IPS-20b (cell line): Measurements from ENCODE around the gene TPSB2.
"Not testable (repeated sequence)": the region's sequence is repeated elsewhere in the genome, so short reads cannot be mapped to it uniquely, and the experiment has no call there.

Experiments used
- H3K27ac ChIP-seq: one replicate; pipeline ENCODE4 v1.5.1; 2013; ENCODE audit warnings: low read length
- H3K27me3 ChIP-seq: 2 replicates; pipeline ENCODE4 v1.6.1; 2013; ENCODE audit warnings: mild to moderate bottlenecking, low read length, inconsistent platforms; ENCODE audit not compliant: insufficient read depth
- H3K36me3 ChIP-seq: 2 replicates; pipeline ENCODE4 v1.6.1; 2013; ENCODE audit warnings: low read depth, mild to moderate bottlenecking, inconsistent platforms, low read length, moderate library complexity; ENCODE audit not compliant: insufficient read depth
- H3K4me1 ChIP-seq: 2 replicates; pipeline ENCODE4 v1.6.1; 2013; ENCODE audit warnings: mild to moderate bottlenecking, control low read depth, inconsistent platforms, low read length, moderate library complexity; ENCODE audit not compliant: insufficient read depth
- H3K4me3 ChIP-seq: 2 replicates; pipeline ENCODE4 v1.5.1; 2013; ENCODE audit warnings: mild to moderate bottlenecking, low read length, inconsistent platforms
- H3K9ac ChIP-seq: 2 replicates; pipeline ENCODE4 v1.6.1; 2013; ENCODE audit warnings: low read depth, mild to moderate bottlenecking, inconsistent platforms, low read length, moderate library complexity
- H3K9me3 ChIP-seq: 2 replicates; pipeline ENCODE4 v1.6.1; 2013; ENCODE audit warnings: mild to moderate bottlenecking, low read depth, low read length, inconsistent platforms; ENCODE audit not compliant: insufficient read depth

Gene TPSB2

GRCh38 chr16:1200014-1200627 lies 29.9 kb downstream of the TPSB2 start:
- Histone ChIP-seq H3K9me3 (no peaks in the 10 kb centered on the region), H3K27ac (no peak overlapping the region), H3K4me3 (no peak overlapping the region), H3K27me3 (no peaks in the 10 kb centered on the region), H3K36me3 (no peaks in the 10 kb centered on the region), H3K9ac (no peak overlapping the region), H3K4me1 (no peaks in the 10 kb centered on the region)

GRCh38 chr16:1199347-1200013 lies 30.5 kb downstream of the TPSB2 start:
- Histone ChIP-seq H3K9me3 (no peaks in the 10 kb centered on the region), H3K4me3 (no peak overlapping the region), H3K27me3 (no peaks in the 10 kb centered on the region), H3K9ac (no peak overlapping the region), H3K36me3 (no peaks in the 10 kb centered on the region), H3K27ac (no peak overlapping the region), H3K4me1 (no peaks in the 10 kb centered on the region)

GRCh38 chr16:1198671-1199346 lies 31.2 kb downstream of the TPSB2 start:
- not testable (repeated sequence) for H3K4me3 ChIP-seq, H3K27ac ChIP-seq, H3K27me3 ChIP-seq, H3K4me1 ChIP-seq, H3K9me3 ChIP-seq, H3K9ac ChIP-seq, H3K36me3 ChIP-seq

GRCh38 chr16:1198194-1198593 lies 31.8 kb downstream of the TPSB2 start:
- Histone ChIP-seq H3K9ac (no peak overlapping the region), H3K27me3 (no peaks in the 10 kb centered on the region), H3K36me3 (no peaks in the 10 kb centered on the region), H3K4me1 (no peaks in the 10 kb centered on the region), H3K27ac (no peak overlapping the region), H3K9me3 (no peaks in the 10 kb centered on the region), H3K4me3 (no peak overlapping the region)

- H3K9ac ChIP-seq: no peak overlapping the region
- H3K4me3 ChIP-seq: no peak overlapping the region
- H3K27ac ChIP-seq: no peak overlapping the region
- no peaks in the 10 kb centered on the region for H3K36me3 ChIP-seq
- no peaks in the 10 kb centered on the region for H3K27me3 ChIP-seq
- no peaks in the 10 kb centered on the region for H3K9me3 ChIP-seq
- no peaks in the 10 kb centered on the region; the same call in 1 of the 2 replicates for H3K4me1 ChIP-seq
These were observed 32.6 kb downstream of the TPSB2 start for GRCh38 chr16:1197237-1197866.

GRCh38 chr16:1196494-1196893 lies 33.5 kb downstream of the TPSB2 start:
- Histone ChIP-seq H3K9ac (no peak overlapping the region), H3K36me3 (no peaks in the 10 kb centered on the region), H3K27me3 (no peaks in the 10 kb centered on the region), H3K9me3 (no peaks in the 10 kb centered on the region), H3K27ac (no peak overlapping the region), H3K4me3 (no peak overlapping the region), H3K4me1 (no peaks in the 10 kb centered on the region; the same call in 1 of the 2 replicates)

- Histone ChIP-seq H3K4me1 (no peaks in the 10 kb centered on the region; the same call in 1 of the 2 replicates), H3K9ac (no peak overlapping the region), H3K9me3 (no peaks in the 10 kb centered on the region), H3K27me3 (no peaks in the 10 kb centered on the region), H3K4me3 (no peak overlapping the region), H3K36me3 (no peaks in the 10 kb centered on the region), H3K27ac (no peak overlapping the region)
These were observed 34.7 kb downstream of the TPSB2 start for GRCh38 chr16:1195393-1195666.

GRCh38 chr16:1194665-1195392 lies 35.2 kb downstream of the TPSB2 start:
- H3K36me3 ChIP-seq: no peaks in the 10 kb centered on the region
- H3K4me1 ChIP-seq: no peaks in the 10 kb centered on the region; the same call in 1 of the 2 replicates
- H3K27ac ChIP-seq: no peak overlapping the region
- H3K9me3 ChIP-seq: no peaks in the 10 kb centered on the region
- no peak overlapping the region for H3K4me3 ChIP-seq
- no peaks in the 10 kb centered on the region for H3K27me3 ChIP-seq
- no peak overlapping the region for H3K9ac ChIP-seq

GRCh38 chr16:1193825-1194581 lies 36.0 kb downstream of the TPSB2 start:
- Histone ChIP-seq H3K27ac (no peak overlapping the region), H3K4me1 (no peaks in the 10 kb centered on the region; the same call in 1 of the 2 replicates), H3K4me3 (no peak overlapping the region), H3K27me3 (no peaks in the 10 kb centered on the region), H3K36me3 (no peaks in the 10 kb centered on the region), H3K9me3 (no peaks in the 10 kb centered on the region), H3K9ac (no peak overlapping the region)

- H3K4me1 ChIP-seq: no peaks in the 10 kb centered on the region; the same call in 1 of the 2 replicates
- H3K9ac ChIP-seq: no peak overlapping the region
- no peak overlapping the region for H3K4me3 ChIP-seq
- no peaks in the 10 kb centered on the region for H3K27me3 ChIP-seq
- H3K27ac ChIP-seq: no peak overlapping the region
- H3K9me3 ChIP-seq: no peaks in the 10 kb centered on the region
- no peaks in the 10 kb centered on the region for H3K36me3 ChIP-seq
These were observed 36.7 kb downstream of the TPSB2 start for GRCh38 chr16:1193143-1193824.
